Activated CD8-positive, alpha-beta memory T cell treated with anti-CD3 and anti-CD28 coated beads, Interleukin-2, amount 50 U/mL, for 1 hour (primary cell): Measurements from ENCODE around the gene MPPE1.
"Not testable (repeated sequence)": the region's sequence is repeated elsewhere in the genome, so short reads cannot be mapped to it uniquely, and the experiment has no call there.

Source experiments
- DNase-seq: peaks from one replicate; pipeline ENCODE4 v3.0.0-alpha.2; 2020; ENCODE audit errors: extremely low read depth

Gene MPPE1

DNA sequence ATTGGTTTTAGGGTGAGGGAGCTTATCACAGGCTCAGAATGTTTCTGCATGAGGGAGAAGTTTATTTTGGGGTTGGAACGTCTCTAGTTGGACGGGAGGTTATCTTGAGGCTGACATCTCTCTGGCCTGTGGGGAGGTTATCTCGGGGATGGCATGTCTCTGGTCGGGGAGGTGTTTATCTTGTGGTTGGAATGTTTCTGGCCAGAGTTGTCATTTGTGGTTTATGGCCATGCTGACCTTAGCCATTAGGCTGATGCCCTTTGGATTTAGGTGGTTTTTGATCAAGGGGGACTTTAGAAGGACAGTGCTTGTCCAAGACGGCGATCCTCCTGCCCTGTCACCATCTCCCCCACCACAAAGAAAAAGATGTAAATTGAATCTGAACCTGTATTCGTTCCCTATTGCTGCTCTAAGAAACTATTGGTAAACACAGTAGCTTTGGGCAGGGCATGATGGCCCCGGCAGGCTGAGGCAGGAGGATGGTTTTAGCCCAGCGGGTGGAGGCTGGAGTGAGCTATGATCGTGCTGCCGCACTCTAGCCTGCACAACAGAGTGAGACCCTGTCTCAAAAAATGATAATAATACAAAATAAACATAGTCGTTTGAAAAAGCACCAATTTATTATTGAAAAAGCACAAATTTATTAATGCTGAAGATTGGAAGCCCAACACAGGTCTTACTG is 17.8 kb upstream of the MPPE1 start:
- no peak for DNase-seq

DNA sequence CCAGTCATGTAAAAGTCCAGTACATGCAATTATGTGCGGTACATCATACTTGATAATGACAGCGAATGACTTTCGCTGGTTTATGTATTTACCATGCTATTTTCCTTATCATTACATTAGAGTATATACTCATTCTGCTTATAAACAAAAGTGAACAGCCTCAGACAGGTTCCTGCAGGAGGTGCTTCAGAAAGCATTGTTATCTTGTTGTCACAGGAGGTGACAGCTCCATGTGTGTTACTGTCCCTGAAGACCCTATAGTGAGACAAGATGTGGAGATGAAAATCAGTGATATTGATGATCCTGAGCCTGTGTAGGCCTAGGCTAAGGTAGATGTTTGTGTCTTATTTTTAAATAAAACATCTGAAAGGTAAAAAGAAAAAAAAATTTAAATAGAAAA is 15.3 kb upstream of the MPPE1 start:
- no peak for DNase-seq

DNA sequence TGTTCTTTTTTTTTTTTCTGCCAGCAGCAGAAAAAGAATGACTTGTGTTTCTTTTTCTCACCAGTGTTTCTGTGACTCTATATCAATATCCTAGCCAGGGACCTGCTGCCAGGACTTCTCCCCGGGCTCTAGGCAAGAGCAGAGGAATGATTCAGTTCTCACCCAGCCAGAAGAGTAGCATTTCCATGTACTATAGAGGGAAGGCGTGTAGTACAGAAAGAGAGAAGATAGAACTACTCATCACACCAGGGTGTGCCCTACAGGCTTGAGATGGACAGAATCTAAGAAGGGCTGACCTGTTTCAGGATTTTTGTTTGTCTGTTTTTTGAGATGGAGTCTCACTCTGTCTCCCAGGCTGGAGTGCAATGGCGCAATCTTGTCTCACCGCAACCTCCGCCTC is 11.4 kb upstream of the MPPE1 start:
- DNase-seq = not testable (repeated sequence)

DNA sequence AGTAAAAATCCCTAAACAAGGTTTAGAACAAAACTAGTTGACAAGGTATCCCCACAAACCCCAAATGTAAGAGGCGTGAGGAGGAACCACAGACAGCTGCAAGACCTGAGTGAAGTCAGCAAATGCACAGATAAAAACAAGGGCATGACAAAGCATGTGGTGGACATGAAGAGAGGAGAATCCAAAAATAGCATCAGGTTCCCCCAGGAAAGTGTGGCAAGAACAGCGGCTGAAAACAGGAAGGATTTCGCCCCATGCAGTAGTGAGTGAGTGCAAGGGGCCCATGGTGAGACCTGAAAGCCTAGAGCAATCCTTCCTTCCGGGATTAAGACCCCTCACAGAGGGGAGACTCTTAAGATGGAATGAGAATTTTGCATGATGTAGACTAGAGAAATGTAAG is 8.8 kb upstream of the MPPE1 start:
- DNase-seq = not testable (repeated sequence)

DNA sequence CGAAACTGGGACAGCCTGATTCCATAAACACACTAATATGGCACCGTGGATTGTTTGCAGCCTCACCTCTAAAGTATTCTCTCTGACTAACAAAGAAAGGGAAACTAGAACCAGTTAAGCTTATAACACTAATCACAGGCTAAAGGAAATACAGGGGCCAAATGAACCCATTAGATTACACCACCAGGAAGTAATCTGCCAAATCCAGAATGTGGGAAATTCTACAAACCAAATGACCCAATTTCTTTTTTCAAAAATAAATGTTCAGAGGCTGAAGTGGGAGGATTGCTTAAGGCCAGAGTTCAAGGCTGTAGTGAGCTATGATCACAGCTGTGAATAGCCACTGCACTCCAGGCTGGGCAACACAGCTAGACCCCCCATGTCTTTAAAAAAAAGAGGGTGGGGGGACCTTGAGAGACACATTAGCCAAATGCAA is 1.5 kb upstream of the MPPE1 start:
- no peak for DNase-seq

DNA sequence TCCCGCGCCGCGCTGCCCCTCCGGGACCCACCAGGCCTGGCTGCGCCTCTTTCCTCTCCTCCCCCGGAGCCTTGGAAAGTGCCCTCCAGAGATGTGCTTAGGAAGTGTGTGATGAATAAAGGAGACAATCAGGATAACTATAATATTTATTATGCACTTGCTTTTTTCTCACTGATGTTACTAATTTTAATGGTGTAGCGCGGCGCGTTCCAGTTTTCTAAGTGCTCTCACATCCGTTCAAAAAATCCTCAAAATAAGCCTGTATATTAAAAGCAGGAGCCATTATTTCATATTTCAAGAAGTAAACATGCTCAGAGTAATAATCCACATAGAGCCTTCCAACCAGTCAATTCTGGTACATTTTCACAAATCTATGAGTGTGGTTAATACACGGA is 941 bp upstream of the MPPE1 start:
- DNase-seq = no peak

DNA sequence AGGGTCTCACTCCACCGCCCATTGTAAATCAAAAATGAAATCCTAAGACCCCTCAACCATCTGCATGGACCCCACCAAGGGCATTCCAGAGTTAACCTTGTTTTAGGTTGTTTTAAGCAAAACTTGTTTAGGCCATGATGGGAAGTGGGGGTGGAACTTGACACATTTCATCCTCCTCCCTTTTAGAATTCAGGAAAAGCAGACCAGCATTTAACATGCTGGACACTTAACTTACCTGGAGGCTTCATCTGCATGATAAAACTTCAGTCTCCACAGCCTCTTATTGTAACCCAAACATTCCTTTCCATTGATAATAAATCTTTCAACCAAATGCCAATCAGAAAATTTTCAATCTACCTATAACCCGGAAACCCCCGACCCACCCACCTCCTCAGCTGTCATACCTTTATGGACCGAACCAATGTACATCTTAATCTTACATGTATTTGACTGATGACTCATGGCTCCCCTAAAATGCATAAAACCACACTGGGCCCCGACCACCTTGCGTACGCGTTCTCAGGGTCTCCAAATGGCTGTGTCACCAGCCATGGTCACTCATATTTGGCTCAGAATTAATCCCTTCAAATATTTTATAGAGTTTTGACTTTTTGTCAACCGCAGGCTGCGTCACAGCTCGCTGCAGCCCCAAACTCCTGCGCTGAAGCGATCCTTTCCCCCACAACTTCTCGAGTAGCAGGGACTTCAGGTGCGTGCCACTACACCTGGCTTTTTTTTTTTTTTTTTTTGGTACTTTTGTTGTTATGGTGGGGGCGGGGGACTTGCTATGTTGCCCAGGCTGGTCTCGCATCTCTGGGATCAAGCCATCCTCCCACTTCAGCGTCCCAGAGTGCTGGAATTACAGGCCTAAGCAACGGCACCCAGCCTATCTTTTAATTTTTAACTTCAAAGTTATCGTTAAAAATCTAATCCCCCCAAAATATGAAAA is 917 bp downstream of the MPPE1 start:
- DNase-seq = no peak

DNA sequence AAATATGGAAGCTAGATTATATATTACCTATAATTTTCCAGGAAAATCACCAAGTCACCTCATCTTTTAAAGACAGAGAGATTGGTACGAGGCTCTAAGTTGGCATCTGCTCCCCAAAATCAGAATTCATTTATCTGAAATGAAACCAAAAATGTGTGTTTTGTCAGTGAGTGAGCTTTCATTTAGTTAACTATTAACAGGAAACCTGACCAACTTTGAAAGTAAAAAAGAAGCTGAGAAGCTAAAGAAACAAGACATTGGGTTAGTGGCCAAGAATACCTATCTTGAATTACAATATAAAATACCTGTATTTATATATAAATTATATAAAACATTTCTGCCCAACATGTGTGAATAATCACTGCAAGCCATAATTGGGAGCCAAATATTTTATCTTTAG is 1.9 kb downstream of the MPPE1 start:
- DNase-seq = no peak

DNA sequence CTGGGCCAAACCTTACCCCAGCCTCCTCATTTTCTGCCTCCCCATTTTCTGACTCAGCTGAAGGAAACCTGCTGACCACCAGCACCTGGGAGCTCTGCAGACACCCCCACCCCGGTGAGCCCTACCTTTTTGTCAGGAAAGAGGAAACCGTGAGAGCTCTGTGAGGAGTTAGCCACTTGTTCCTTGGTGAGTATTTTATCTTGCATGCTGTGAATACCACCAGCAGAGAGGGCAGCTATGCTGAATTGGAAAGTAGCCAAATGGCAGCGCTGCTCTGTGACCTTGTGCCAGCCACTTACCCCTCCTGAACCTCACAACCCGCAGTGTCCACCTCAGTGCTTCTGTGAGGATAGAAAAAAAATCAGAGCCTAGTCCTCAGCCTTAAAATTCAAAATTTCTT is 2.5 kb downstream of the MPPE1 start:
- no peak for DNase-seq

DNA sequence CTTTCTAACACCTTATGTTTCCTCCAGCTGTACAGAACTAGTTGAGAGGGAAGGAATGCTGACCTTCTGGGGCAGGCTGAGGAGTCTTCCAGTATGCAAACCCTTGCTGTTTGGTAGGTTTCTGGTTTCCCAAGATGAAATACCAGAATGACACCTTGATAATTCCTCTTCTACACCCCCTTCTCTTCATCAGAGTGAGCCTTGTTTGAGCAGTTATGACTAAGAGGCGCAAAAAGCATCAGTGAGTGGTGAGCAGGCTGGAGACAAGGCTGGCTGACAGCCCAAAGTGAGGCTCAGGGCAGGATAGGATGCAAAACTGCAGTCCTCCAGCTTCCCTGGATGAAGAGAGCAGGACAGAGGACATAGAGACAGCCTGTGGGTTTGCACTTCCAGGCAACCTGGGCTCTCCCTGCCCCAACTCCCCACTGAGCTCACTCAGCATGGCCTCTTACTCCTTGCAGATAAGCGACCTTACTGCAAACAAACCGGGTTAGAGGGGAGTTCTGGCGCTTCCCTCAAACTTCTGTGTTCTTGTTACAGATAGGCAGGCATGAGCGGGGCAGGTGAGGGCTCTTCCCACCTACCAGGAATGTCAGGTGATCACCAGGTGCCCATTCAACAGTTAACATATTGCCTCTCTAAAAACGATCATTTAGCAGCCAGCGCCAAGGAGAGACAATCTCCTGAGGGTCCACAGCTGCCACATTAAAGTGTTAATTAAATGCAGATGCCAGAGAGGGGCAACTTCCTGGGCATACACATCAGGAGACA is 5.4 kb downstream of the MPPE1 start:
- no peak for DNase-seq

DNA sequence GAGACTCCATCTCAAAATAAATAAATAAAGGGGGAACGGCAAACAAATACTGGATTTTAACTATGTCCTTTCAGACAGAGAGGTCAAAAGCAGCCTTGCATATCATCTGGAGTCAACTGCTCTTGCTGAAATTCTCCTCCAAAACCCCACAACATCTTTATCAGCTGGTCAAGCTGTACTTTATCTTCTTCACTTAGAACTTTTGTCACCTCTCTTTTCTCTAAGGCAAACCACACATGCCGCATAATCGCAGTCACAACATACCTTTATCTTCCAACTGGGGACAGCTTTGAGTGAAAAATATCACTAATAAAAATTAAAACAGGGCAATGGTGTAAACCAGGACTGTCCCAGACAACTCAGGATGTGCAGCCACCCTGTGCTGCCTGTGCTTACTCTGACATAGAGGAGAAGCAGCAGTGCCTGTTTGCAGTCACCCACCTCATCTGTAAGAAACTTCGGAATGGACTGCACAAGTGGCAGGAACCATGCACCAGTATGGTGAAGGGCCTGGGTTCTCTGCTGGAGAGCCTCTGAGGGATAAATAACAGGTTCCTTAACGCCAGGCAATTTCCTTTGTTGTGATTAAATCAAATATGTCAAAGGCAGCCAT is 6.2 kb downstream of the MPPE1 start:
- no peak for DNase-seq

DNA sequence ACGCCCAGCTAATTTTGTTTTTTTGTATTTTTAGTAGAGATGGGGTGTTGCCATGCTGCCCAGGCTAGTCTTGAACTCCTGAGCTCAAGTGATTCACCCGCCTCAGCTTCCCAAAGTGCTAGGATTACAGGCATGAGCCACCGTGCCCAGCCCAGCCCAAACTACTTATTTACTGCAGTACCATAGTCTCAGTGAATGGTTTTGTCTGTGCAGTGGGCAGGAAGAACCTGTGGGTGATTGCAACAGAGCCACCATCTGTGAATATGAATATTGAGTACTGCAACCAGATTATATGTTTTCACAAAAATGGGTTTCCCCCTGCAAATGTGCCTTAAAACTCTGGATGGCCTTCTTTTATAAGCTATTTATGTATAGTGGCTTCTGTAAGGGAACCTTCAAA is 9.1 kb downstream of the MPPE1 start:
- no peak for DNase-seq

DNA sequence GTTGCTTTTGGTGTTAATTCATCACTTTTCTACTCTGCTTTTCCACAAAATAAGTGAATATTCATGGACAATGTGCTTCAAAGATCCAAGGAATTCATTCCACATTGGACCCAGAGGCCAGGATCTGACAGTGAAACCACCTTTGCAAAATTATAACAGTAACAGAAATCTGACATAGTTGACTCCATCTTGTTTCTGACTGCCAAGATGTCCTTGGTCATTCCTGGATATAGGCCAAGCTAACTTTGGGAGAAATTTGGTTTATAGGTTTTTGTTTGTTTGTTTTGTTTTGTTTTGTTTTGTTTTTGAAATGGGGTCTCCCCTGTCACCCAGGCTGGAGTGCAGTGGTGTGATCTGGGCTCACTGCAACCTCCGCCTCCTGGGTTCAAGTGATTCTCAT is 10.3 kb downstream of the MPPE1 start:
- no peak for DNase-seq

DNA sequence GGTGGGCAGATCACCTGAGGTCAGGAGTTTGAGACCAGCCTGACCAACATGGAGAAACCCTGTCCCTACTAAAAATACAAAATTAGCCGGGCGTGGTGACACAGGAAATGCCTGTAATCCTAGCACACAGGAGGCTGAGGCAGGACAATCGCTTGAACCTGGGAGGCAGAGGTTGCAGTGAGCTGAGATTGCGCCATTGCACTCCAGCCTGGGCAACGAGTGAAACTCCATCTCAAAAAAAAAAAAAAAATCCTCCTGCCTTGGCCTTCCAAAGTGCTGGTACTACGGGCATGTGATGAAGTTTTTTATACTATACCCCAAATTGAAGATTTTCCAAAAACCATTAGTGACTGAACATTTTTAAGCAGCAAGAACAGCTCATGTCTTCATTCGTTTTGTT is 15.7 kb downstream of the MPPE1 start:
- DNase-seq = not testable (repeated sequence)

DNA sequence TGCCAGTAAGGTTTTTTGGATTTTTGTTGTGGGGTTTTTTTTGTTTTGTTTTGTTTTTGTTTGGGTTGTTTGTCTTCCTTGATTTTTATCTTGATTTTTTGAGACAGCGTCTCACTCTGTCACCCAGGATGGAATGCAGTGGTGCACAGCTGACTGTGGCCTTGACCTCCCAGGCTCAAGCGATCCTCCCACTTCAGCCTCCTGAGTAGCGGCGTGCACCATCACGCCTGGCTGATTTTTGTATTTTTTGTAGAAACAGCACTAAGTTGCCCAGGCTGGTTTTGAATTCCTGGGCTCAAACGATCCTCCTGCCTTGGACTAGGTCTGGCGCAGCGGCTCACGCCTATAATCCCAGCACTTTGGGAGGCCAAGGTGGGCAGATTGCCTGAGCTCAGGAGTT is 16.4 kb downstream of the MPPE1 start:
- no peak for DNase-seq

DNA sequence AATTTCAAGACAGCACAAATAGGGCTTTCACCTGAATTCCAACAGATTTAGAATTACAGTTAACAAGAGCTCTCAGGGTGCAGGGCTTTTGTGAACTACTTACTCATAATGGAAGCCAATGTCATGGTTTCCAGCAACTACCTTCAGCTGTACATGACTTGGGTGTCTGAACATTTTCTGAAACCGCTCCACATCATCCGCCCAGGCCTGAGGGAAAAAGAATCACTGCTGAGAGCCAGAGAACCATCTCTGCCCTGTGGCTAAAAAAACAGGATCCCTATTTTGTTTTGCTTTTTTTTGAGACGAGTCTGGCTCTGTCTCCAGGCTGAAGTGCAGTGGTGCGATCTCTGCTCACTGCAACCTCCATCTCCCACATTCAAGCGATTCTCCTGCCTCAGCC is 18.8 kb downstream of the MPPE1 start:
- no peak for DNase-seq

DNA sequence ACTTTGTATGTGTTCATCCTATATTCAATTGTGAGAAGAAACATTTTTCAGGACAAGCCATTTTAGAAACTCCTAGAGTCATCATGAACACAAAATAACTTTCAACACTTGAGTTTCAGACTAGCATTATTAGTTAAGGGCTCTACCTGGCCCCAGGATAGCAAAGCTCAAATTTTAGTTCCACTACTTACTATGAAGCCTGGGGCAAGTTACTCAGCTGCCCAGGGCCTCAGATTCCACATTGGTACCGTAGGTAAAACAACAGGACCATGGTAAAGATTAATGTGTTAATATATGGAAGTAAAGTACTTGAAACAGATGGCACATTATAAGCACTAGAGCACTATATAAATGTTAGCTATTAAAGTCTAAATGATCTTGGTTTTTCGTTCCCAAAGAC is 19.4 kb downstream of the MPPE1 start:
- DNase-seq = no peak

DNA sequence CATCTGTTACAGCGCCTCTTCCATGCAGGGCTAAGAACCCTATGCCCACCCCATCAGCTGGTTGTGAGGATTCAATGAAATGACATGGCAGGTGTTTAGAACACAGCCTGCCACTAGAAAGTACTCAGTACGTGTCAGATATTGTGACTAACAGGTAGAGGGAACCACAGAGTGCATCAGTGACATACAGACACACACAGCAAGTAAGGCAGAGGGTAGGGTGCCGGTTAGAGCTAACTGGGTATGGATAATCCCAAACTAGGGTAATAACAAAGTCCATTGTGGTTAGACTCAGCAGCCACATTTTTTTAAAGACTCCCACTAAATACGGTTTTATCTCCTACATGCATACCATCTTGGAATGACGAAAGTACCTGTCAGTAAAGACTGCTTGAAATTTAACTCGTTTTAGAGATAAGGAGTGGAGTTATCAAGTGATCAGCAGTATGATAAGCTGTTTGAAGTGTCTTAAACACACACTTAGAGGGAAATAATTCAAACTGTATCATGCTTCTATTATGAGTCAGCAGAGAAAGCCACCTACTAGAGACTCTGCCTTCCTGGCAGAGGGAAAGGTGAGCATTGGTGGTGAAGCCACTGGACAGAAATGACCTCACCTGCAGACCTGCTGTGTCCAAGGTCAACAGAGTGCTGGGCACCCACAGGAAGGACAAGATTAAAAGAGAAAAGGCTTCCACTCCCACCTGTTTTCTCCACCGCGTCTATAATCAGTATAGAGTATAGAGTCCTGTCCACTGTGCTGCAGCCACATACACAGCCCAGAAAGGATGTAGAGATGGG is 20.6 kb downstream of the MPPE1 start:
- DNase-seq = no peak

DNA sequence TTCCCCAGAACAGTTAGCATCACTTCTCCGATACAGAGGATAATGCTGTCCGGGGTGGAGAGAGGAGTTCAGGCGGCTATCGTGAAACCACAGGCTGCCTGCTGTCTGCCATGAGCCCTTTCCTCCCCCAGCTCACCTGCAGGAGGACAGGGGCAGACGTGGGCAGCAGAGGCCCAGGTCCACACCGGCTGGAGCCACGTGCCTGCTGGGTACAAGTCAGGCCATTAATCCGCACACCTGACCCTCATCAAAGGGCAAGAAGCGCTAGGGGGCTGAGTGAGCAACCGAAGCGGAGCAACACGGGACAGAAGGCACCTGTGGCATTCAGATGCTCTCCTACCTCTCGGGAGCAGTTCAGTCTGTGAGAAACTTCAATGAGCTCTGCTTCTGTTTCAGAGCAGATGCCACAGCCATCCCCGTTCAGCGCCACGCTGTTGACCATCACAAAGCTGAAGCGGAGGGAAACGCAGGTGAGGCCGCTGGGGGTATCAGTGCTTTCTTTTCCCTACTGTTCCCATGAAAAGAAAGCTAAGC is 21.5 kb downstream of the MPPE1 start:
- DNase-seq = no peak

DNA sequence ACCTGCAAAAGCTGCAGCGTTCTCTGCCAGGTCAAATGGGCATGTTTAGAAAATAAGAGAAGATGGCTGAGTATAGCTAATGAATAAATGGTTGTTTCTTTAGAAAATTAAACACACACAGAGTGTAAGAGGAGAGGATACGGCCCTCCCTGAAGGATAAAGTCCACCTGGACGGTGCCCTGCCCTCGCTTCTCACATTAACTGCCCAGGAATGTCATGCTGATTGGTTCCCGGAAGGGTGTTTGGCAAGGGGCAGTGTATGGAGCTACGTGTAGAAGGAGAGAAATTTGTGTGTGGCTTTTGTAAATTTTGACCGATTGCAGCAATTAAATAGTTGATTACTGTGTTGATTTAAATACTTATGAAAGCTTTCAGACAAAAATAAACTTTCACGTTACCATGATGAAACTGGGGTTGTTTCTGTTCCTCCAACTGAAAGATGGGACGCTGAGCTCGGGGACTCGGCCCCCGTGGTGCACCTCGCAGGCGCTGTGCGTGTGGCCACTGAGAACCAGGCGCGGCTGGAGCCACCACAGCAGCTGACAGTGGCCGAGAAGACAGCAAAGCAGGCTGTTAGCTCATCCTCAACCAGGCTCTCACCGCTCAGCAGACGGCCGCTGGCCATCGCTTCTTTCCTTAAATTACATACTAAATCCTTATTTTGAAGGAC is 22.7 kb downstream of the MPPE1 start:
- no peak for DNase-seq
